ENCODE data around the gene CACTIN.
"Not testable (repeated sequence)": the region's sequence is repeated elsewhere in the genome, so short reads cannot be mapped to it uniquely, and the experiment has no call there.

The CACTIN gene

GRCh38 chr19:3628766-3629165, 2.2 kb upstream of the CACTIN start:
- not testable (repeated sequence) for DNase-seq (ENCODE audit: low read depth in 2 of 2)

GRCh38 chr19:3627351-3627723, 747 bp upstream of the CACTIN start:
- no peak for DNase-seq (ENCODE audit: low read depth in 2 of 2)

GRCh38 chr19:3625996-3626472, 556 bp downstream of the CACTIN start:
- no peak for DNase-seq (ENCODE audit: low read depth in 2 of 2)

GRCh38 chr19:3623716-3624115, 2.9 kb downstream of the CACTIN start:
- no peak for DNase-seq (ENCODE audit: low read depth in 2 of 2)

GRCh38 chr19:3622224-3622623, 4.4 kb downstream of the CACTIN start:
- no peak for DNase-seq (ENCODE audit: low read depth in 2 of 2)

- no peak for DNase-seq (ENCODE audit: low read depth in 2 of 2)
Observed at GRCh38 chr19:3621689-3622088, 4.9 kb downstream of the CACTIN start.

GRCh38 chr19:3620817-3621547, 5.6 kb downstream of the CACTIN start:
- DNase-seq (ENCODE audit: low read depth in 2 of 2): no peak

GRCh38 chr19:3620145-3620816, 6.3 kb downstream of the CACTIN start:
- no peak for DNase-seq (ENCODE audit: low read depth in 2 of 2)

GRCh38 chr19:3619631-3620012, 7.0 kb downstream of the CACTIN start:
- no peak for DNase-seq (ENCODE audit: low read depth in 2 of 2)

- no peak for DNase-seq (ENCODE audit: low read depth in 2 of 2)
Observed at GRCh38 chr19:3618811-3619630, 7.6 kb downstream of the CACTIN start.

GRCh38 chr19:3618144-3618810, 8.3 kb downstream of the CACTIN start:
- DNase-seq (ENCODE audit: low read depth in 2 of 2): peak in 1 of 2 donors; percentile 41

GRCh38 chr19:3617463-3617862, 9.1 kb downstream of the CACTIN start:
- DNase-seq (ENCODE audit: low read depth in 2 of 2): no peak

GRCh38 chr19:3615524-3616135, 11.0 kb downstream of the CACTIN start:
- DNase-seq (ENCODE audit: low read depth in 2 of 2): no peak

- no peak for DNase-seq (ENCODE audit: low read depth in 2 of 2)
Observed at GRCh38 chr19:3614858-3615505, 11.6 kb downstream of the CACTIN start.

- no peak for DNase-seq (ENCODE audit: low read depth in 2 of 2)
Observed at GRCh38 chr19:3613818-3614661, 12.6 kb downstream of the CACTIN start.

GRCh38 chr19:3612901-3613741, 13.5 kb downstream of the CACTIN start:
- DNase-seq (ENCODE audit: low read depth in 2 of 2): no peak

- DNase-seq (ENCODE audit: low read depth in 2 of 2): no peak
Observed at GRCh38 chr19:3612330-3612729, 14.3 kb downstream of the CACTIN start.

- DNase-seq (ENCODE audit: low read depth in 2 of 2): no peak
Observed at GRCh38 chr19:3611841-3612240, 14.7 kb downstream of the CACTIN start.

Measured in stimulated activated CD4-positive, alpha-beta T cell treated with anti-CD3 and anti-CD28 coated beads, Interleukin-15, amount 100 ng/mL, for 48 hours (primary cell).